Measurements from ENCODE around the gene RCC2. TPM values are rescaled to one million over a fixed set of nuclear protein-coding genes. Genes with fewer than 3 reads are reported as not detected.

RCC2 gene
- total RNA-seq, 1 donor from 2014 or later: 65.8 TPM

DNA sequence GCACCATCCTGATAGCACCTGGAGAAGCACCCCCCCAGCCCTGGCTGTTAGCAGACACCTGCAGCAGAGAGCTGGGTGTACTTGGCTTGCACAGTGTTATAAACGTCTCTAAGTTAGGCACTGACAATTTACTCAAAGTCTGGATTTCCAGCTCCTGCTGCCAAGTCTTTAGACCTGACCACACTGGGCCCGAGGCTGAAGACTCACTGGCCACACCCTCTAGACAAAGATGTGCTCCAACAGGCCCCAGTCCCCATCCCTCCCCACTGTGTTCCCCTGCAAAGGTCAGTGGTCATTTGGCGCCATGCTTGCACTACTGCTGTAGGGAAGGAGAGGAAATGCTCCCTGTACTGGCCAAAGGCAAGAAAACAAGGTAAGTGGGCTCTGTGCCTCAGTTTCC, 36.4 kb downstream of the RCC2 start:
- H3K27ac ChIP-seq: no peak overlapping the region
- DNase-seq (no peak), ATAC-seq (no peak)
- H3K4me1 ChIP-seq: no peaks in the 10 kb centered on the region
- H3K36me3 ChIP-seq: peaks cover 14% of the 10 kb centered on the region
- intact Hi-C loops (cut with DNase I): no loop called here
- no peaks in the 10 kb centered on the region for H3K27me3 ChIP-seq (ENCODE audit: low read depth)
- TF ChIP-seq, protein P1, sequence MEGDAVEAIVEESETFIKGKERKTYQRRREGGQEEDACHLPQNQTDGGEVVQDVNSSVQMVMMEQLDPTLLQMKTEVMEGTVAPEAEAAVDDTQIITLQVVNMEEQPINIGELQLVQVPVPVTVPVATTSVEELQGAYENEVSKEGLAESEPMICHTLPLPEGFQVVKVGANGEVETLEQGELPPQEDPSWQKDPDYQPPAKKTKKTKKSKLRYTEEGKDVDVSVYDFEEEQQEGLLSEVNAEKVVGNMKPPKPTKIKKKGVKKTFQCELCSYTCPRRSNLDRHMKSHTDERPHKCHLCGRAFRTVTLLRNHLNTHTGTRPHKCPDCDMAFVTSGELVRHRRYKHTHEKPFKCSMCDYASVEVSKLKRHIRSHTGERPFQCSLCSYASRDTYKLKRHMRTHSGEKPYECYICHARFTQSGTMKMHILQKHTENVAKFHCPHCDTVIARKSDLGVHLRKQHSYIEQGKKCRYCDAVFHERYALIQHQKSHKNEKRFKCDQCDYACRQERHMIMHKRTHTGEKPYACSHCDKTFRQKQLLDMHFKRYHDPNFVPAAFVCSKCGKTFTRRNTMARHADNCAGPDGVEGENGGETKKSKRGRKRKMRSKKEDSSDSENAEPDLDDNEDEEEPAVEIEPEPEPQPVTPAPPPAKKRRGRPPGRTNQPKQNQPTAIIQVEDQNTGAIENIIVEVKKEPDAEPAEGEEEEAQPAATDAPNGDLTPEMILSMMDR (IDR thresholded peaks at IDR 0.05): no peak
- H3K4me3 ChIP-seq: no peak overlapping the region
- no peaks in the 10 kb centered on the region for H3K9me3 ChIP-seq

DNA sequence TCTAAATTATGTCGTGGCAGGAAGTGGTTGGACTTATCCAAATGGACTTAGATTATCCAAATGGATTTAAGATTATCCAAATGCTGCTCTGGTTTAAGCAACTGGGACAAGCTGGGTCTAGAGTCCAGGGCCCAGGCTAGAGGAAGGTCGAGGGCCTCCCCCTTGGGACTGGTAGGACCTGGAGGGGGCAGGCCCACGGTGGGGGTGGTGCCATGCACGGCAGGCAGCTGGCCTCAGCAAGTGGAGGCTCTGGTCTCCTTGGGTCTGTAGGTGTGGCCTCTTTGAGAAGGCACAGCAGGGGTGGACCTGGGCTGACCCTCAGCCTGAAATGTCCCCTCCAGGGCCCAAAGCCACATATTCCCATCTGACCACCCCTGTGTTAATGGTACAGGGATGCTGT, 37.6 kb downstream of the RCC2 start:
- DNase-seq (no peak), ATAC-seq (no peak)
- H3K4me1 ChIP-seq: no peaks in the 10 kb centered on the region
- no peak overlapping the region for H3K4me3 ChIP-seq
- no peaks in the 10 kb centered on the region for H3K9me3 ChIP-seq
- H3K27me3 ChIP-seq (ENCODE audit: low read depth): no peaks in the 10 kb centered on the region
- H3K36me3 ChIP-seq: peaks cover 2% of the 10 kb centered on the region
- intact Hi-C loops (cut with DNase I): no loop called here
- TF ChIP-seq, protein P1 (IDR thresholded peaks at IDR 0.05): no peak
- H3K27ac ChIP-seq: no peak overlapping the region

DNA sequence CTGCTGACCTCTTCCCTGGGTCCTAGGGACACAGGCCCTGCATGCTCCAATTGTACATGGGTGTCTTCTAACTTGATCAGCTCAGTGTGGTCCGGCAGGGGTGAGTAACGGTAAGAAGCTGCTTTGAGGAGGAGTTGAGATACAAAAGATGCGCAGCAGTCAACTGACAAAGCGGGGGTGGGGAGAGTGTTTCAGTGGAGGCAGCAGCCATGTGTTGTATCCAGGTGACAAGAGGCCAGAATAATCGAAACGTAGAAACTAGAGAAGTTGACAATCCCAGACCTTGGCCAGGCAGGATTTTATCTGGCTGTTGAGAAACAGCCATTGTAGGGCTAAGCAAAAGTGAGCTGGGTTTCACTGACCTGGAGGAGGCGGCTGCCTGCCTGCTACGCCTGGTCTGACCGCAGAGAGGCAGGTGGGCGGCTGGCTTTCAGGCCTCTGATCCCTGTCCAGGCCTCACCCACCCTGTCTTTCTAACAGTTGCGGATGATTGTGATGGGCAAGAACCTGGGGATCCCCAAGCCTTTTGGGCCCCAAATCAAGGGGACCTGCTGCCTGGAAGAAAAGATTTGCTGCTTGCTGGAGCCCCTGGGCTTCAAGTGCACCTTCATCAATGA, 38.6 kb downstream of the RCC2 start:
- Histone ChIP-seq H3K27ac (no peak overlapping the region), H3K4me1 (no peaks in the 10 kb centered on the region), H3K27me3 (ENCODE audit: low read depth) (no peaks in the 10 kb centered on the region), H3K4me3 (no peak overlapping the region), H3K36me3 (no peaks in the 10 kb centered on the region), H3K9me3 (no peaks in the 10 kb centered on the region)
- no peak for DNase-seq
- intact Hi-C loops (cut with DNase I): no loop called here
- ATAC-seq: no peak
- TF ChIP-seq, protein P1 (IDR thresholded peaks at IDR 0.05): no peak

DNA sequence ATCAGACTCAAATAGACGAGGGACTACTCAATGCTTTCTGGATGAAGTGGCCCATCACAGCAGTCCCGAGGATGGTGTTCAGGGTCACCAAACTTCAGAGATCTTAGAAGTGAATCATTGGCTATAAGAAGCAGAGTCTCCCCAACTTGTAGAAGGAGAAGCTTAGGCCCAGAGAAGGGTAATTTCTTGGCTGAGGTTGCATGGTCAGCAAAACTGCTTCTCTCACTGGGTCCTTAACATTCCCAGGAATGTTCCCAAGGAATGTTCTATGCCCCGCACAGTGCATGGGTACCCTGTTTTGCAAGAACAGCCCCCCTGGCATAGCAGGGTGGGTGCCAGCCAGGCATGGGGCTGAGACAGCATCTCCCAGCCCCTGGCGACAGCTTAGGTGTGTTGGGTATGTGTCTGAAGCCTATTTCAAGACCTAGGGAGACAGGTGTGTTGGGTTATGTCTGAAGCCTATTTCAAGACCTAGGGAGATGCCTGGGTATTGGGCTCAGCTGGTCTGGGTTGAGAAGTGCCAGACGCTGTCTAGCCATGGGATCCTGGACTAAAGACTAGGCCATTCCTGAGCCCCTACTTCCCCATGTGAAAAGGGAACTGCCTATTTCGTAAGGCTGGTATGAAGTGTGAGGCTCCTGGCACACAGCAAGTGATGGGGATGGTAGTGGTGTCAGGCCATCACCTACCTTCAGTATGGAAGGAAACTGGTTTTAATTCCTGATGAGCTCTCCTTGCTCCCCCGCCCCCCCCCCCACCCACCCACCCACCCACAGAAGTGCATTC, 41.4 kb downstream of the RCC2 start:
- H3K27me3 ChIP-seq (ENCODE audit: low read depth): no peaks in the 10 kb centered on the region
- TF ChIP-seq, protein P1 (IDR thresholded peaks at IDR 0.05): no peak
- H3K9me3 ChIP-seq: no peaks in the 10 kb centered on the region
- no peak overlapping the region for H3K27ac ChIP-seq
- intact Hi-C loops (cut with DNase I): no loop called here
- peak; percentile 55 to 69 for ATAC-seq
- H3K4me3 ChIP-seq: no peak overlapping the region
- H3K4me1 ChIP-seq: no peaks in the 10 kb centered on the region
- no peak for DNase-seq
- H3K36me3 ChIP-seq: no peaks in the 10 kb centered on the region

DNA sequence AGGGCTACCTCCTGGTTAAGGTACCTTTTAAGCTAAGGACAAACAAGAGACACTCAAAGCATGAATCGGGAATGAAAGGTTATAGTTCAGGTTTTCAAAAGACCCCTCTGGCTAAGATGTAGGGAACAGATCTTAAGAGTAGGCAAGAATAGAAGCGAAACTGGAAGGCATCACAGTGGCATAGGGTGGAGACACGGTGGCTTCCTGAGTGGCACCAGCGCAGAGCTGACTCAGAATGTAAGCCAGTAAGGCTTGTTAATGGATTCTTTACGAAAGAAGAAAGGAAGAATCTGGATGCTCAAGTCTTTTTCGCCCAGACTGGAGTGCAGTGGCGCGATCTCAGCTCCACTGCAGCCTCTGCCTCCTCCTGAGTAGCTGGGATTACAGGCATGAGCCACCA, 46.2 kb downstream of the RCC2 start:
- DNase-seq (no peak), ATAC-seq (no peak)
- Histone ChIP-seq H3K27ac (no peak overlapping the region), H3K4me3 (no peak overlapping the region), H3K9me3 (no peaks in the 10 kb centered on the region), H3K4me1 (no peaks in the 10 kb centered on the region), H3K36me3 (no peaks in the 10 kb centered on the region), H3K27me3 (ENCODE audit: low read depth) (no peaks in the 10 kb centered on the region)
- TF ChIP-seq, protein P1 (IDR thresholded peaks at IDR 0.05): no peak
- intact Hi-C loops (cut with DNase I): no loop called here

Measured in lower lobe of right lung (tissue), 2 donors.